Caco-2 (cell line): ENCODE data around the gene NUDT14. TPM values are rescaled to one million over a fixed set of nuclear protein-coding genes. Genes with fewer than 3 reads are reported as not detected.

Source experiments
- BruUV-seq: library from RNA; stranded (reverse); fragments of 400-500 nt; replicated peaks from 2 replicates; lab custom pipeline; 2021; lab: Mats Ljungman, UMichigan
- CTCF ChIA-PET: fragments of 300-600 bp; sonication (Branson Sonifier 250); formaldehyde crosslinking; loops from one replicate; lab custom pipeline; 2022; ENCODE audit warnings: antibody characterized with exemption; lab: Charles Lee
- POLR2A ChIA-PET: fragments of 300-600 bp; sonication (Branson Sonifier 250); formaldehyde crosslinking; loops from one replicate; lab custom pipeline; 2022; ENCODE audit warnings: antibody characterized with exemption; lab: Charles Lee
- DNase-seq, 2 experiments: peaks; one replicate each; pipeline versions ENCODE4 v3.0.0 to v3.0.0-alpha.2; 2020 to 2022
- H3K27me3 ChIP-seq: replicated peaks from 2 replicates; pipeline ENCODE4 v1.6.0; 2011; ENCODE audit warnings: low read length; ENCODE audit not compliant: control insufficient read depth, insufficient read depth
- H3K36me3 ChIP-seq: 2 replicates; pipeline ENCODE4 v1.5.1; 2011; ENCODE audit warnings: low read length; ENCODE audit not compliant: control insufficient read depth, insufficient read depth
- H3K4me1 ChIP-seq: fragments of 250-450 bp; sonication (Bioruptor Pico); 2 replicates; pipeline ENCODE4 v1.5.1; 2020; ENCODE audit warnings: mild to moderate bottlenecking
- H3K4me3 ChIP-seq: 2 replicates; pipeline ENCODE4 v1.5.1; 2011; ENCODE audit warnings: low read depth, mild to moderate bottlenecking, control low read depth, low read length
- H3K9me3 ChIP-seq: fragments of 250-450 bp; sonication (Bioruptor Pico); 2 replicates; pipeline ENCODE4 v1.5.1; 2020; ENCODE audit warnings: mild to moderate bottlenecking, moderate library complexity
- H3K27ac Mint-ChIP-seq: one replicate; pipeline ENCODE4 v1.8.0; 2022; ENCODE audit warnings: mixed read lengths; ENCODE audit not compliant: unreplicated experiment
- H3K27me3 Mint-ChIP-seq: one replicate; pipeline ENCODE4 v1.8.0; 2022; ENCODE audit warnings: mixed read lengths; ENCODE audit not compliant: insufficient read depth, unreplicated experiment
- H3K36me3 Mint-ChIP-seq: one replicate; pipeline ENCODE4 v1.8.0; 2022; ENCODE audit warnings: mild to moderate bottlenecking, mixed read lengths; ENCODE audit not compliant: insufficient read depth, unreplicated experiment
- H3K4me1 Mint-ChIP-seq: one replicate; pipeline ENCODE4 v1.8.0; 2022; ENCODE audit warnings: low read depth, mixed read lengths; ENCODE audit not compliant: unreplicated experiment
- H3K4me3 Mint-ChIP-seq: one replicate; pipeline ENCODE4 v1.8.0; 2022; ENCODE audit warnings: mild to moderate bottlenecking, moderate library complexity, mixed read lengths; ENCODE audit not compliant: unreplicated experiment
- H3K9me3 Mint-ChIP-seq: one replicate; pipeline ENCODE4 v1.8.0; 2022; ENCODE audit warnings: mixed read lengths; ENCODE audit not compliant: unreplicated experiment
- intact Hi-C: fragments of 100-400 bp; cut with micrococcal nuclease; formaldehyde crosslinking; loops from one replicate; pipeline ENCODE4 v1.10.0; 2022; ENCODE audit not compliant: unreplicated experiment
- total RNA-seq: library from RNA; stranded (reverse); gene quantifications from 2 replicates; pipeline ENCODE4 v1.2.3, GENCODE V29; 2022
- TF ChIP-seq, protein P1 (sequence below), 2 experiments: fragments of 200-600 bp in 1 of 2; IDR thresholded peaks; 1 replicate in 1 of 2; 2 replicates in 1 of 2; pipeline versions ENCODE4 v1.5.1 to v1.8.0; 2011 to 2022; ENCODE audit warnings: antibody characterized with exemption in 1 of 2, control low read depth in 1 of 2, inconsistent platforms in 1 of 2, low read depth in 1 of 2, low read length in 1 of 2, mild to moderate bottlenecking in 1 of 2, moderate library complexity in 1 of 2; ENCODE audit not compliant: insufficient read depth in 1 of 2, severe bottlenecking in 1 of 2, unreplicated experiment in 1 of 2

NUDT14 gene
- total RNA-seq, 1 experiment from 2014 or later = 63.4 TPM

DNA sequence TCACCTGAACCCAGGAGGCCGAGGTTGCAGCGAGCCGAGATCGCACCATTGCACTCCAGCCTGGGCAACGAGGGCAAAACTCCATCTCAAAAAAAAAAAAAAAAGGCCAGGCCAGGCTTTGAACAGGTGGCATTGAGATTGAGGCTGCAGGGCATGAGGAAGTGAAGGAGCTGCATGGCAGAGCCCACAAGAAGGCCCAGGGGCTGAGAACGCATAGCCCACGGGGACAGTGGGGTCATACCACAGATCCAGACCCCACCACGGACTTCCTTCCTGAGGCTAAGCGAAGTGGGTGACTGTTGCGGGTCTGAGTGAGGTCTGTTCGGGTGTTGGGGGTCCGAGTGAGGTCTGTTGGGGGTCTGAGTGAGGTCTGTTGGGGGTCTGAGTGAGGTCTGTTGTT, 20.3 kb downstream of the NUDT14 start:
- H3K36me3 ChIP-seq = no peaks in the 10 kb centered on the region
- TF ChIP-seq, protein P1, sequence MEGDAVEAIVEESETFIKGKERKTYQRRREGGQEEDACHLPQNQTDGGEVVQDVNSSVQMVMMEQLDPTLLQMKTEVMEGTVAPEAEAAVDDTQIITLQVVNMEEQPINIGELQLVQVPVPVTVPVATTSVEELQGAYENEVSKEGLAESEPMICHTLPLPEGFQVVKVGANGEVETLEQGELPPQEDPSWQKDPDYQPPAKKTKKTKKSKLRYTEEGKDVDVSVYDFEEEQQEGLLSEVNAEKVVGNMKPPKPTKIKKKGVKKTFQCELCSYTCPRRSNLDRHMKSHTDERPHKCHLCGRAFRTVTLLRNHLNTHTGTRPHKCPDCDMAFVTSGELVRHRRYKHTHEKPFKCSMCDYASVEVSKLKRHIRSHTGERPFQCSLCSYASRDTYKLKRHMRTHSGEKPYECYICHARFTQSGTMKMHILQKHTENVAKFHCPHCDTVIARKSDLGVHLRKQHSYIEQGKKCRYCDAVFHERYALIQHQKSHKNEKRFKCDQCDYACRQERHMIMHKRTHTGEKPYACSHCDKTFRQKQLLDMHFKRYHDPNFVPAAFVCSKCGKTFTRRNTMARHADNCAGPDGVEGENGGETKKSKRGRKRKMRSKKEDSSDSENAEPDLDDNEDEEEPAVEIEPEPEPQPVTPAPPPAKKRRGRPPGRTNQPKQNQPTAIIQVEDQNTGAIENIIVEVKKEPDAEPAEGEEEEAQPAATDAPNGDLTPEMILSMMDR (IDR thresholded peaks at IDR 0.05; ENCODE audit: insufficient read depth in 1 of 2, low read depth in 1 of 2, low read length in 1 of 2, severe bottlenecking in 1 of 2, unreplicated experiment in 1 of 2) = no peak
- H3K9me3 Mint-ChIP-seq = no peaks in the 10 kb centered on the region
- no peaks in the 10 kb centered on the region for H3K36me3 Mint-ChIP-seq
- DNase-seq = no peak
- H3K27me3 Mint-ChIP-seq = no peaks in the 10 kb centered on the region
- POLR2A ChIA-PET = no interaction called here
- no peaks in the 10 kb centered on the region for H3K27me3 ChIP-seq
- no peak overlapping the region for H3K4me3 ChIP-seq
- no peaks in the 10 kb centered on the region for H3K4me1 ChIP-seq
- H3K27ac Mint-ChIP-seq = no peak overlapping the region
- intact Hi-C loops = no loop called here
- H3K4me1 Mint-ChIP-seq = no peaks in the 10 kb centered on the region
- H3K4me3 Mint-ChIP-seq = no peak overlapping the region
- H3K9me3 ChIP-seq = no peaks in the 10 kb centered on the region
- CTCF ChIA-PET = no interaction called here
- no TSS peak for BruUV-seq

DNA sequence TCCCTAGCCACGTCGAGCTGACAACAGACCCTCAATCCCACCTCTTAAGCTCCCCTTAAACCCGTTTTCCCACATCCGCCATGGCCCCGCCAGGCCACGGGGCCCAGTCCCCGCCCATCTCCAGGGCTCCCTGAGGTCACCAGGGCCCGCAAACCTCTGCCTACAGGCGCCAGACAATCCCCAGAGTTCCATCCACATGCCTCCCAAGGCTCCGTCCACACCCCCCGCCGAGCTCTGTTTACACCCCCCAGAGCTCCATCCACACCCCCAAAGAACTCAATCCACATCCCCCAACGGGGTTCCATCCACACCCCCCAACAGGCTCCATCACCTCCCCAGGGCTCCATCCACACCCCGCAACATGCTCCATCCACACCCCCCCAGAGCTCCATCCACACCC, 21.8 kb downstream of the NUDT14 start:
- no peak for DNase-seq
- CTCF ChIA-PET = interaction anchor here (0.6 kb wide), 1 partner anchor 184 kb away, joined by 4 read pairs; no protein-coding TSS in a partner anchor
- Mint-ChIP-seq H3K9me3 (no peaks in the 10 kb centered on the region), H3K4me3 (no peak overlapping the region), H3K27ac (no peak overlapping the region), H3K27me3 (no peaks in the 10 kb centered on the region), H3K4me1 (no peaks in the 10 kb centered on the region), H3K36me3 (no peaks in the 10 kb centered on the region)
- Histone ChIP-seq H3K27me3 (no peaks in the 10 kb centered on the region), H3K9me3 (no peaks in the 10 kb centered on the region), H3K4me1 (no peaks in the 10 kb centered on the region), H3K4me3 (no peak overlapping the region), H3K36me3 (no peaks in the 10 kb centered on the region)
- POLR2A ChIA-PET = no interaction called here
- TF ChIP-seq, protein P1 (IDR thresholded peaks at IDR 0.05; ENCODE audit: insufficient read depth in 1 of 2, low read depth in 1 of 2, low read length in 1 of 2, severe bottlenecking in 1 of 2, unreplicated experiment in 1 of 2) = no peak
- intact Hi-C loops = no loop called here
- BruUV-seq = no TSS peak

DNA sequence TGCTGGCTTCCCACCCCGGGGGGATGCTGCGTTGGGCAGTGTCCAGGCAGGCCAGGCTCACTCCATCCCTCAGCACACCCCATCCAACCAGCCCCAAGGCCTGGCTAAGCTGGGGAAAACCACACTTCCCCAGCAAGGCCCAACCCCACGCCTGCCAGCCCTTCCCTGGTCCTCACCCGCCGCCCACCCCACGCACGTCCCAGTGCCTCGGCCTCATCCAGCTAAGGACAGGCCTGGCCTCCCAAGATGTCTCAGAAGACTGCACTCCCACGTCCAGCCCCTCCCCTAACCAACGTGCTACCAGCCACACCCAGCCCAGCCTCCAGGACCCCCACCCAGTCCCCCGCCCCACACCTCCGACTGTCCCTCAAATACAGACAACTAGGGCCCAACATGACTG, 22.3 kb downstream of the NUDT14 start:
- BruUV-seq = no TSS peak
- ChIA-PET POLR2A (no interaction called here), CTCF (no interaction called here)
- Mint-ChIP-seq H3K4me3 (no peak overlapping the region), H3K9me3 (no peaks in the 10 kb centered on the region), H3K27ac (no peak overlapping the region), H3K27me3 (no peaks in the 10 kb centered on the region), H3K36me3 (no peaks in the 10 kb centered on the region), H3K4me1 (no peaks in the 10 kb centered on the region)
- DNase-seq = no peak
- intact Hi-C loops = no loop called here
- H3K27me3 ChIP-seq = no peaks in the 10 kb centered on the region
- H3K36me3 ChIP-seq = no peaks in the 10 kb centered on the region
- no peaks in the 10 kb centered on the region for H3K9me3 ChIP-seq
- TF ChIP-seq, protein P1 (IDR thresholded peaks at IDR 0.05; ENCODE audit: insufficient read depth in 1 of 2, low read depth in 1 of 2, low read length in 1 of 2, severe bottlenecking in 1 of 2, unreplicated experiment in 1 of 2) = no peak
- no peaks in the 10 kb centered on the region for H3K4me1 ChIP-seq
- no peak overlapping the region for H3K4me3 ChIP-seq
